Smooth muscle cell (in vitro differentiated cells): ENCODE results near the gene COL23A1. TPM values are rescaled to one million over a fixed set of nuclear protein-coding genes. Genes with fewer than 3 reads are reported as not detected.

Source experiments
- DNase-seq: peaks from one replicate; lab custom pipeline; 2025; ENCODE audit not compliant: unreplicated experiment; lab: John Stamatoyannopoulos, UW
- H2AFZ ChIP-seq: fragments of 200-600 bp; sonication (generic); 2 replicates; pipeline ENCODE4 v1.6.0; 2016; ENCODE audit warnings: antibody characterized with exemption, low read depth, mild to moderate bottlenecking
- H3F3A ChIP-seq: fragments of 200-600 bp; sonication (generic); 2 replicates; pipeline ENCODE4 v1.6.0; 2017; ENCODE audit warnings: antibody characterized with exemption, low read depth
- H3K27ac ChIP-seq: fragments of 200-600 bp; sonication (generic); 2 replicates; pipeline ENCODE4 v1.5.1; 2016; ENCODE audit warnings: low read depth, mild to moderate bottlenecking
- H3K27me3 ChIP-seq: fragments of 200-600 bp; sonication (generic); 2 replicates; pipeline ENCODE4 v1.6.1; 2016; ENCODE audit warnings: low read depth, mild to moderate bottlenecking
- H3K36me3 ChIP-seq: fragments of 200-600 bp; sonication (generic); 2 replicates; pipeline ENCODE4 v1.5.1; 2016; ENCODE audit warnings: low read depth
- H3K4me1 ChIP-seq: fragments of 200-600 bp; sonication (generic); 2 replicates; pipeline ENCODE4 v1.5.1; 2016; ENCODE audit warnings: low read depth
- H3K4me2 ChIP-seq: fragments of 200-600 bp; sonication (generic); 2 replicates; pipeline ENCODE4 v1.6.0; 2016; ENCODE audit warnings: mild to moderate bottlenecking
- H3K4me3 ChIP-seq: fragments of 200-600 bp; sonication (generic); 2 replicates; pipeline ENCODE4 v1.5.1; 2016; ENCODE audit warnings: mild to moderate bottlenecking
- H3K79me2 ChIP-seq: fragments of 200-600 bp; sonication (generic); 2 replicates; pipeline ENCODE4 v1.6.0; 2016; ENCODE audit warnings: low read depth, mild to moderate bottlenecking
- H3K9ac ChIP-seq: fragments of 200-600 bp; sonication (generic); 2 replicates; pipeline ENCODE4 v1.6.0; 2016; ENCODE audit warnings: low read depth
- H3K9me3 ChIP-seq: fragments of 200-600 bp; sonication (generic); replicated peaks from 2 replicates; pipeline ENCODE4 v1.5.1; 2016; ENCODE audit warnings: low read depth
- H4K20me1 ChIP-seq: fragments of 200-600 bp; sonication (generic); 2 replicates; pipeline ENCODE4 v1.6.0; 2016; ENCODE audit warnings: low read depth
- CTCF ChIP-seq: fragments of 200-600 bp; sonication (generic); IDR thresholded peaks from 2 replicates; pipeline ENCODE4 v1.5.1; 2017; ENCODE audit warnings: borderline replicate concordance, mild to moderate bottlenecking, antibody characterized with exemption; ENCODE audit not compliant: insufficient read depth, poor library complexity, severe bottlenecking
- WGBS: methylation state at CpG from one replicate; pipeline ENCODE4 v1.1.7; 2016; ENCODE audit warnings: low lambda C conversion rate; 5-methylcytosine and 5-hydroxymethylcytosine counted together
- polyA plus RNA-seq: library from polyadenylated mRNA; unstranded; fragments of >200 nt; fragmentation: Nextera tagmentation; extraction: Ambion mirVana; gene quantifications from 2 replicates; pipeline ENCODE4 v1.2.1, GENCODE V29; 2016
- total RNA-seq: library from RNA; depleted of rRNA; stranded (reverse); fragments of >200 nt; gene quantifications from 2 replicates; pipeline ENCODE4 v1.2.3, GENCODE V29; 2014

Gene COL23A1
- total RNA-seq (5.3 and 8.1 TPM in 2 replicates), polyA plus RNA-seq (24.0 and 27.4 TPM in 2 replicates)

GRCh38 chr5:178590141-178590923, at the start of gene COL23A1:
Gene COL23A1, minus strand, starts transcription at chr5:178590393.
- no peak within 1 kb of the TSS for H3K9ac ChIP-seq
- DNase-seq, result no peak
- peak within 1 kb of the TSS; percentile 53 for H3K4me3 ChIP-seq
- WGBS, result 1% methylated on average over 72 of the region's 78 CpGs
- TF ChIP-seq CTCF, result peak; percentile 79
- H3F3A ChIP-seq, result peaks cover 6% of the 10 kb centered on the region
- H3K36me3 ChIP-seq, result no peaks in the 10 kb centered on the region
- no peaks in the 10 kb centered on the region for H3K9me3 ChIP-seq
- H3K79me2 ChIP-seq, result no peaks in the 10 kb centered on the region
- no peak within 1 kb of the TSS for H3K27ac ChIP-seq
- peaks cover 12% of the 10 kb centered on the region for H3K4me1 ChIP-seq
- H3K4me2 ChIP-seq, result peak within 1 kb of the TSS; percentile 97
- H3K27me3 ChIP-seq, result peaks cover 19% of the 10 kb centered on the region
- H4K20me1 ChIP-seq, result no peaks in the 10 kb centered on the region
- H2AFZ ChIP-seq, result no peak within 1 kb of the TSS

- H3K79me2 ChIP-seq, result no peaks in the 10 kb centered on the region
- no peak for TF ChIP-seq CTCF
- WGBS, result 87% methylated on average over 9 of the region's 9 CpGs
- H3K4me3 ChIP-seq, result no peak overlapping the region
- no peaks in the 10 kb centered on the region for H3K4me1 ChIP-seq
- H3K9ac ChIP-seq, result no peak overlapping the region
- no peaks in the 10 kb centered on the region for H3F3A ChIP-seq
- no peaks in the 10 kb centered on the region for H3K9me3 ChIP-seq
- H3K27me3 ChIP-seq, result no peaks in the 10 kb centered on the region
- H3K36me3 ChIP-seq, result no peaks in the 10 kb centered on the region
- H3K4me2 ChIP-seq, result no peak overlapping the region
- DNase-seq, result no peak
- no peaks in the 10 kb centered on the region for H4K20me1 ChIP-seq
- H2AFZ ChIP-seq, result no peak overlapping the region
- H3K27ac ChIP-seq, result no peak overlapping the region
Measured at GRCh38 chr5:178637356-178638074, 47.3 kb upstream of the COL23A1 start.

- H3K27ac ChIP-seq, result no peak overlapping the region
- WGBS, result 70% methylated on average over 4 of the region's 4 CpGs
- H3K9ac ChIP-seq, result no peak overlapping the region
- H2AFZ ChIP-seq, result no peak overlapping the region
- no peaks in the 10 kb centered on the region for H3K36me3 ChIP-seq
- no peaks in the 10 kb centered on the region for H3K4me1 ChIP-seq
- H3K9me3 ChIP-seq, result no peaks in the 10 kb centered on the region
- no peak for TF ChIP-seq CTCF
- no peaks in the 10 kb centered on the region for H3F3A ChIP-seq
- H3K27me3 ChIP-seq, result no peaks in the 10 kb centered on the region
- no peaks in the 10 kb centered on the region for H4K20me1 ChIP-seq
- no peak overlapping the region for H3K4me3 ChIP-seq
- H3K4me2 ChIP-seq, result no peak overlapping the region
- DNase-seq, result no peak
- no peaks in the 10 kb centered on the region for H3K79me2 ChIP-seq
Measured at GRCh38 chr5:178632285-178632684, 42.1 kb upstream of the COL23A1 start.
